Stimulated activated CD4-positive, alpha-beta T cell treated with anti-CD3 and anti-CD28 coated beads, TNF-alpha, amount 100 ng/mL, for 48 hours (primary cell): ENCODE data around the gene KNCN.

ENCODE experiments used
- DNase-seq, 3 donors: peaks; one replicate each; pipeline ENCODE4 v3.0.0-alpha.2; 2020; ENCODE audit warnings: low read depth in 3 of 3

Gene KNCN

DNA sequence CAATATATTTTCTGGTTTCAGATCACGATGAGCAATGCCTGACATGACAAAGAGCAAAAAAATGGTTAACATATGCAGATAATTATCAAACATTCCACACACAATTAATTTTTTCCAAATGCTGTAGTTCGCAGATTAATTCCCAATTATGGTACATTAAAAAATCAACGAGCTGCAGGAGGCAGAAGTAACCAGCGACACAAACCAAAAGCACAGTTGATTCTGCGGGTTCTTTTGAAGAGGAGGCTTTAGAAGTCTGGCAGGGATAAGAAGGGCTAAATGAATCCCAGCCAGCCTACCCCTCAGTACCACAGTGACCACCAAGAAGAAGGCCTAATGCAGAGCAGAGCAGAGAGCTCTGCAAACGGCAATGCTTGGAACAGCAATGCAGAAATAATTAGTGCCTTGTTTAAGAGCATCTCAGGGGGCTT, 17.0 kb upstream of the KNCN start:
- no peak for DNase-seq

DNA sequence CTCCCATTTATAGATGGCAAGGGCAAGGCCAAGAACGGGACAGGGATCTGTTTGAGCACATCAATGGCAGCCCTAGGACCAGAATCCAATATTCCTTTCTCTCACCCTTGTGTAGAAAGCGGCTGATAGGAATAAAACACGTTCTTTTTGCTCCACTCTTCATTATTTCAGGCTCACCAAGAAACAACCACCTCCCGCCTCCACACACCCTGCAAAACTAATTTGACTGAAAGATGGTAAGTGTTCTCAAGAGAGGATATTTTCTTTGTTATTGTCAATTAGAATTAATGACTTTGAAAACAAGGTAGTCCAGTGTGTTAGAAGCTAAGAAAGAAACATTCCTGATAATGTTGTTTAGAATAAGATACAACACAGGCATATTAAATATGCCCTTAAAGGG, 11.9 kb upstream of the KNCN start:
- DNase-seq = no peak

DNA sequence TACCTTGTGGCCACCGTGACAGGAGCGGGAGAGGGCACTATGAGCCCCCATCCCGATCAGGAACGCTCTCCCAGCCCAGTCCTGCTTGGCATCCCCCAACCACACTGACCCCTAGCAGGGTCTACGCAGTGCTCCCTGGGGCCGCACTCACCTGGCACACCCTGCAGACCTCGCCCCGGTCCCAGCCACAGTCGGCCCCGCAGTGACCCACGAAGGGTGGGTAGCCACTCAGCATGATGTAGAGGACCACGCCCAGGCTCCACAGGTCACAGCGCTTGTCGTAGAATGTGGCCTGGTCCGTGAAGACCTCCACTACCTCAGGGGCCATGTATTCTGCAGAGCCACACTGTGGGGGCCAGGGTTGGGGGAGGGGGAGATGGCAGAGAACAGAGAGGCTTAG, 11.1 kb upstream of the KNCN start:
- no peak for DNase-seq

DNA sequence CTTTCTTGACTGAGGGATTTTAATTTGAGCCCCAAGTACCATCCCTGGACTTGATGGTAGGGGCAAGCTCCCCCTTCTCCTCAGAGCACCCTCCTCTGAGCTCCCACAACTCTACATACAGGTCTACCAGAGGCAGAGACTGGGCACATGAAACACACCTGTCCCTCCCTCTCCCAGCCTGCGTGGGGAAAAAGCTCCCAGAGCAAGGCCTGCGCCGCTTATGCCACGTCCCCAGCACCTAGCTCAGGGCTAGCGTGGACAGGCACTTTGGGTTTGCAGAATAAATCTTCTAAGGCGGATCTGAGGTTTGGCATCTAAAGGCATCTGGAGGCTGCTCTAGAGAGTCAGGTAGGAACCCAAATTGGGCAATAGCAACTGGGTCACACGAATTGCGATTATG, 7.5 kb upstream of the KNCN start:
- DNase-seq = no peak

GRCh38 chr1:46558141-46558963, 6.9 kb upstream of the KNCN start:
- no peak for DNase-seq

- no peak for DNase-seq
Observed at GRCh38 chr1:46557403-46557802, 6.0 kb upstream of the KNCN start.

GRCh38 chr1:46556822-46557221, 5.4 kb upstream of the KNCN start:
- no peak for DNase-seq

GRCh38 chr1:46555826-46556619, 4.6 kb upstream of the KNCN start:
- no peak for DNase-seq

GRCh38 chr1:46554597-46555381, 3.3 kb upstream of the KNCN start:
- DNase-seq = no peak

GRCh38 chr1:46554236-46554596, 2.8 kb upstream of the KNCN start:
- DNase-seq = no peak

DNA sequence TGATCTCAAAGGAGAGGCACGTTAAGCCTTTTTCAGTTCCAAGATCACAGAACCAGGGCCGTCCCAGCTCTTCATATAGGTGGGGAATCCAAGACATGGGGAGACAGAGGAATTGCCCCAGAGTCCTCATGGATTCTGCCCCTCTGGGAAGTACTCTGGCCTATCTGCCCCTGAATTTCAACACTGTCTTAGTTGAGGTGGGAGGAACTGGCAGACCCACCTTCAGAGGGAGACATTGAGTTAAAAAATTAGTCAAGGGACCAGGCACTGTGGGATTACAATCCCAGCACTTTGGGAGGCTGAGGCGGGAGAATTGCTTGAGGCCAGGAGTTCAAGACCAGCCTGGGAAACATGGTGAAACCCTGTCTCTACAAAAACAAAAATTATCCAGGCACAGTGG, 2.1 kb upstream of the KNCN start:
- DNase-seq = no peak

GRCh38 chr1:46552357-46553237, 1.1 kb upstream of the KNCN start:
- DNase-seq = no peak

DNA sequence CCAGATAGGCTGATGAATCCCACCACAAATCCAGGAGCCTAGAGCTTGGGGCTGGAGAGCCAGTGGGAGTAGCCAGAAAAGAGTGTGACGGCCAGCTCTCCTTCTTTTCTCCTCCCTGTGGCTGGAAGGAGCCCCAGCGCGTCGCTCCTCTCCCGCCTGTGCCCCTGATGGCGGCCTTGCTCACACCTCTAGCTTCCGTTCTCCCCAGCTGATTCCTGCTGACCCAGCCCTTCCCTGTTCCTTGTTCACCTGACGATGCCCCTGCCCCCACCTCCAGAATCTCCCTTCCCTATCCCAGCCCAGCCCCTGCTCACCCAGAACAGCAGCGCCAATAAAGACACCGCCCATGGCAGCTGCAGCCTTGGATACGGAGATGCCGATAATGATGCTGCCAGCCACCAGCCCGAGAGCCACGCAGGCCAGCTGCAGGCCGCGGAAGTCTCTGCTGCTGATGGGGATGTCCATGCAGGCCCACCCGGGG, 656 bp downstream of the KNCN start:
- DNase-seq = no peak

GRCh38 chr1:46549697-46550681, 1.5 kb downstream of the KNCN start:
- DNase-seq = no peak

GRCh38 chr1:46547481-46548383, 3.7 kb downstream of the KNCN start:
- no peak for DNase-seq

- DNase-seq = no peak
Observed at GRCh38 chr1:46546210-46546609, 5.2 kb downstream of the KNCN start.

DNA sequence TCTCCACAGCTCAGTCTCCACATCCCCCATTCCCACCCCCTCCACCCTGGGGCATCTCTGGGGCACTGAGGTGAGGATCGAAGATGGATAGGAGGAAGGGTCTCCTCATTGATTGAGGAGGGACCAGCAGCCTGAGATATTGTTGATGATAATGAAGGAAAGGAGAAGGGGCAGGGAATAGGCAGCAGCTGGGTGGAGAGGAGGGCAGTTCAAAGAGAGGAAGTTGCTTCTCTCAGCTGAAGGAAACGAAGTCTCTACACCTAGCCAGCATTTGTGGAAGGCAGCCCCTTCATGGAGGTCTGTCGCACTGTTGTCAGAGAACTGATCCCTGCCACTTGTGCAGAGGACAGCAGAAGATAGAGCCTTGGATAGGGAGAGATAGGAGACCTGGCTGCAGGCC, 5.7 kb downstream of the KNCN start:
- DNase-seq = no peak

GRCh38 chr1:46544561-46545240, 6.7 kb downstream of the KNCN start:
- no peak for DNase-seq
